NCI-H510A treated with DMSO at 0.1 percent for 48 hours (cell line): Measurements from ENCODE around the gene SLC22A23.

Experiments used
- DNase-seq: peaks from one replicate; lab custom pipeline; 2025; lab: John Stamatoyannopoulos, UW

Gene SLC22A23

DNA sequence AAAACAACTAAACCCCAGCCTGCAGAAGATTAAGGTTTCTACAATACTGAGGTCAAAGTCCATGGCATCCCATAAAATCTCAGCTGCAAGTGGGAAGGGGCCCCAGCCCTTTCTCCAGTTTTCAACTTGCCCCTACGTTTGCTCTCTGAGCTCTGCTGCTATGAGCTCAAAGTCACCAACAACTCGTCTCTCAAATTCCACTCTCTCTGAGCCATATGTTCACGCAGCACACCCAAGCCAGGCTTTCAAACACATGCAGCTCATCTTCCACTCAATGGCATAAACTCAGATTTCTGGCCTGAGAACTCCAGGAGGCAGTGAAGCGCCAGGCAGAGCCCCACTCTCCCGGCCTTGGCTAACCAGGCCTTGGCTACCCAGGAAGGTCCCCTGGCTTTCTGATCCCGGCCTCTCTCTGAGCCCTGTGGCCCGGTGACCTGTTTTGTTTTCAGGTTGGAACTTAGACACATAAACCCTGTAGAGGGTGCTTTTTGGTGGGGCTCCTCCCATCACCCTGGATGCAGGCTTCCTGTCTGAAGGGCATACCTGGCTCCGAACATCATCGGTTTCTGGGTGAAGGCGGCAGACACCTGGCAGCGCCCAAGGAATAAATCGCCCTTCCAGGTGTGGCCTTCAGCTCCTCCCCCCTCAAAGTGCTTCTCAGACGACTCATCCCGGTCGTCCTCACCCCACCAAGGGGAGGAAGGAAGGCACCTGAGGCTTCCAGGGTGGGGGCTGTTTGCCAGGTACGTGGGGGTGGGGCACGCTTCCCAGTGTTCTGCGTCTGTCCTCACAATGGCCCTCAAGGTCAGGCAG lies 12.4 kb downstream of the SLC22A23 start:
- DNase-seq: no peak

- no peak for DNase-seq
Observed at GRCh38 chr6:3443221-3443515, 13.7 kb downstream of the SLC22A23 start.

- no peak for DNase-seq
Observed at GRCh38 chr6:3442431-3443220, 14.2 kb downstream of the SLC22A23 start.

- DNase-seq: no peak
Observed at GRCh38 chr6:3440911-3441310, 15.9 kb downstream of the SLC22A23 start.

DNA sequence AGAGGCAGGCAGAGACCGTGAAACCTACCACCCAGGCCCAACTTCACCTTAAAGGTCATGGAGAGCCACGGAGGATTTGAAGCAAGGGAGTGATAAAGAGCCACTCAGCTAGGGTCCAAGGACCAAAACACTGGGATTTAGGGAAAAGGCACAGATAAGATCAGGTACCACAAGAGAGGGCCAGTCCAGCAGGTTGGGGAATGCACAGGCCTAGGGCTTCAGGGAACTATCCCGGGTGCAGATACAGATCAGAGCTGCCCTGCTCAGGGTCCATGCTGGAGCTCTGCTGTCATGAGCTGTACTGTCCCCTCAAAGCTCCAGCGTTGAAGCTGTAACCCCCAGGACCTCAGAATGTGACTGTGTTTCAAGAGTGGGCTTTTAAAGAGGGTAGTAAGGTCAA lies 16.9 kb downstream of the SLC22A23 start:
- DNase-seq: no peak

DNA sequence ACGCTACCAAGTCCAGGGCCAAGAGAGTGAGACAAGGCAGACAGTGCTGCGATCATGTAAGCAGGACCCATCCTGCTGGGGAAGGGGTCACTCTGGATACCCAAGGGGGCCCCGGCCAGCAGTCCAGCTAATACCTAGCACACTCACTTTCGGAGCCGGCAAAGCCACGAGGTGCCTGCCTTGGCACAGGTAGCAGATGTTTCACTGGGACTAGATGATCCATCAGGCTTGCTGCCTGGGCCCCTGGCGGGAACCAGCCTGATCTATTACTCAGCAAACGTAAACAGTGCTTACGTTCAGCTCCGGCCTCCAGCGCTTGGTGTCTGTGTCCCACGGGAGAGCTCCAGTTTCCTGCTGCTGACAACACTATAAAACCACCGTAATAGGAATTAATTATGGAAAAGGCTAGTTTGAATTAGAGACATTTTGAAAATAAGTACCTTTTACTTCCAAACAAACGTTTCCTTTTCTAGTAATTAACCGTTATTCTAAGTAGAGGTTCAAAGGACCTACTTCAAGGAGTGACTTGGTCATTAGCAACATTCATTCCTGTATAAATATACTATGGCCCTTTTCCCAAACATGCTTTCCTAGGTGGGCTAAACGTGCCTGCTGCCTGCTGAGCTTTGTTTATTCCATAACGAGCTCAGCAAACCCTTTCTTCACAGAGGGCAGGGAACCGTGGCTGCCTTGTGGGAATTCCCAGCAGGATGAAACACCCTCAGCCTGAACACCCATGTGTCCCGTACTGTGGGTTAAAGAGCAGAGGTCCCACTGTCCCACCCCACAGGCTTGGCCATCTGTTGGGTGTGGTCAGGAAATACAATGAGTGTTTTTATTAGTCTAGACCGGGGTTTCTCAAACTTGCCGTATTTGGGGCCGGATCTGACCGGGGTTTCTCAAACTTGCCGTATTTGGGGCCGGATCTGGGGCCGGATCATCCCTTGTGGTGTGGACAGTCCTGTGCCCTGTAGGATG lies 18.4 kb downstream of the SLC22A23 start:
- DNase-seq: peak; percentile 28

GRCh38 chr6:3433005-3433404 lies 23.8 kb downstream of the SLC22A23 start:
- DNase-seq: no peak

DNA sequence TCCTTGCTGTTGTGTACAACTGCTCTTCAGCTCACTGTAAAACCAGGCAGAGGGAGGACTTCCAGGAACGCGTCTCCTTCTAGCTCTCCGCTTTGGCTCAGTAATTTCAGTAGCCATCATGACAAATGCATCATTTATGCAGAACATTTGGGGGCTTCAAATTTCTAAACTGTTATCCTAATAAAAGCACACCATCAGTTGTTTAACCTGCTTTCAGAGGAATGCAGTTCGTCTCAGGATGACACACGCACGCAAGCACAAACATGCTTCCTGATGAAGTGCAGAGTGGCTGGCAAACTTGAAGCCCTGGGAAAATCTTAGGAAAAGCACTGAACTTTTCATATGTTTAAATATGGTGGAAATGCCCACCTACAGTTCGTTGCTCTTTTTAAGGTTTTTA lies 24.4 kb downstream of the SLC22A23 start:
- no peak for DNase-seq

- DNase-seq: no peak
Observed at GRCh38 chr6:3431994-3432393, 24.9 kb downstream of the SLC22A23 start.

GRCh38 chr6:3429211-3429610 lies 27.6 kb downstream of the SLC22A23 start:
- DNase-seq: no peak

- DNase-seq: no peak
Observed at GRCh38 chr6:3428700-3429099, 28.1 kb downstream of the SLC22A23 start.

- no peak for DNase-seq
Observed at GRCh38 chr6:3428247-3428646, 28.6 kb downstream of the SLC22A23 start.

DNA sequence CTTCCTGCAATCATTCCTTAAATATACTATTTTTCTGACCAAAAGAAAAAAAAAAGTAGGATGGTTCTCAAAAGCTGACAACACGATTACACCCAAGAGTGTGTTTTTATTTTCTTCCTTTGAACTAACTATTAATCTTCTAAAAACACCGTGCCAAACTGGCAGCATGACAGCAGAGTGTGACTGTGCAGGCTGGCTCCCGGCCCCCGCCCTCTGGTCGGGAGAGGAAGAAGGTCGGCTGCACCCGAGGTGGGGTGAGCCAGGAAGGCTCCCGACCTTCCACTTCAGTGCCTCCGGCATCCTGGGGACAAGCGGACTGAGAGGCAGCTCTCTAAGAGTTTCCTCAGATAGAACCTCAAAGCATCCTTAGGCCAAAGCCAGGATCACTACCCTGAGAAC lies 29.2 kb downstream of the SLC22A23 start:
- DNase-seq: no peak

- DNase-seq: no peak
Observed at GRCh38 chr6:3426927-3427686, 29.7 kb downstream of the SLC22A23 start.

DNA sequence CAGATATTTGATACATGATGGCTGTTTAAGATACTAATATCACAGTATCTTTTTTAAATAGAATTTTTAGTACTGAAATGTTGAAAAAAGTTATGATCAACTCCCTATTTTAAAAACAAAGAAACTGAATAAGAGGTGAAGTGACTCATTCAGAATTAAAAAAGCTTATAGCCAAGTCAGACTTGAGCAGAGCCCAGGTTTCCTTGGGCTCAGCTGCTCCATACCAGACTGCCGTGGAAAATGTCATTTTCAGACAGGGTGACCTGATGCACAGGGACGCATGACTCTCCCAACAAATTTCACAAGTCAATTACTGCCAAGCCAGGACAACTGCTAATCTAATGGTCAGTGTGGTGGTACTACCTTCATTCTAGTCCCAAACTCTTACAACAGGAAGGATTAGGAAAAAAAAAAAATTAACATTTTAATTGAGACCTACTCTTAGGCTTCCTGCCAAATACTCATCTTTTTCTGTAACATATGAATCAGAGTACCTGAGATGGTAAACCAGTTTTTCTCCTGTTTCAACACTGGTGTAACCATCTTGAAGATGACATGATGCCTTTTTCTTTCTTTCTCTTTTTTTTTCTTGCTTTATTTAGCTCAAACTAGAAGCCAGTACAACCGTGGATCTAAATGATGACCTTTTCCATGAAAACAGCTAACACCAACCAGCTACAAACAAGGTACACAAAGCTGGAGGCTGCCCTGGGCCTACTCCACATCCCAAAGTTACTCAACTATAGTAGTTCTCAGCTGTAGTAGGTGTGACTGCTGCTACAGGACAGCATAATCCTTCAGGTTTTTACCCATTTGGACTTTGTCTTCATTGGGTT lies 30.5 kb downstream of the SLC22A23 start:
- no peak for DNase-seq

DNA sequence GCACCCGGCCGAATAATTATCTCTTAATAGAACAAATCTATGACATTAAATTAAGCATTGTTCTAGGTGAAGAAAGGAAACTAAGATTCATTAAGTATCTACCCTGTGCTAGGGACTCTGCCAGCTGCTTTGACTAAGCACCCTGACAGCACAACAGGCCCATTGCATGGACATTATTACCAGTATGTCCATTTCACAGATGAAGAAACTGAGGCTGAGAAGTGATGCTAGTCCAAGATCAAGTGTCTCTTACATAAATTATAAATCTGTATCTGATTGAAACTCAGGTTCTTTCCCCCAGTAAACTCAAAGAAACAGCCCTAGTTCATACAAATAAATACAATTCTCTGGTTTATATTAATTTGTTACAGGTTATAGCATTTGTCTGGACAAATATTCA lies 31.3 kb downstream of the SLC22A23 start:
- no peak for DNase-seq

DNA sequence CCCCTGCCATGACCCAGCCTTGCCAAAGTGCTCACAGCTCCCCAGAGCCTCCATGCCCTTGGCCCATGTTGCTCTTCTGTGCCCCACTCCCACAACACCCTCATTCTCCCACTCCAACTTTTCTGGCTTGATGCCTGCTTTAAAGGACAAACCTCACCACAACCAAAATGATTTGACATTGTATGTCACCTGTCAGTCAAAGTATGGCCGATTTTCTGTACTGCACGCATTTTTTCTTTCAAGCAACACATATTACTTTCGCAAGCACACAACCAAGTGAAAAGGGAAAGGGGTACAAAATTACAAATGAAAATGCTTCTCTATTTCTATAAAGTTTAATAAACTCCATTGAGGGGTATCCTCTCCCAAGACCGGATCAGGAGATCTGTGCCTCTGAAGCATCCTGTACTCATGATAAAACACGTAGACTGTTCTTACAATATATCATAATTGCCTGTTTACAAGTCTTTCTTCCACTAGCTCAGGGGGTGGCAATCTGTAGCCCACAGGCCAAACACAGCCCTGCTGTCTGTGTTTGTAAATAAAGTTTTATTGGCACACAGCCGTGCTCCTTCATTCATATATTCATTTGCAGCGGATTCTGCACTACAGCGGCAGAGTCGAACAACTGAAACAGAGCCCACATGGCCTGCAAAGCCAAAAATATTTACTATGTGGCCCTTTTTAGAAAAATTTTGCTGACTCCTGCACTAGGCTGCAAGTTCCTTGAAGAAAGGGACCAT lies 32.5 kb downstream of the SLC22A23 start:
- DNase-seq: no peak

- DNase-seq: no peak
Observed at GRCh38 chr6:3423439-3424184, 33.2 kb downstream of the SLC22A23 start.

DNA sequence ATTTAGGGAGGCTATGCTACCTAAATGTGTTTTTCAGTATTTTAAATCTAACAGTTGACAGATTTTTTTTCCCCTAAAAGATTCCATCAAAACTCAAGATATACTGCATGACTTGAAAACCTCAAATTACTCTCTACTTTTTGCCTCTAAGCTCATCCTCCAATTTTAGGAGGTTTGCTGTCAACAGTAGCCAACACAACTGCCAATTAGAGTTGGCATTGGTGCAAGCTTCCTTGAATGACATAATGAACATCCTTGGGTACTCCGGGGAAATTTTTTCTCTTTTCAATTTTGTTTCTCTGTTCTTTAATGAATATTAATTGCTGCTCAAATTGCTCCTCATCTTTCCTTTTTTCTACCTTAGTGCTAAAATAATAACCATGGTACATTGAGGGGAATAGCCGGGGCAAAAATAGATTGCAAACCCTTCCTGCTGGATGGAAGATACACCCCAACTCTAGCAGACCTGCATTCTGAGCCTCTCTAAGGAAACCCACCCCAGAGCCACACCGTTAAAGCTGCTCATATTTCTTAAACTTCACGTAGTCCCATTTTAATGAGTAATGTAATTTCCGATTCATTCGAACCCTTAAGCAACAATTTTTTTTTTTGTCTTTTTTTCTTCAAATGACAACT lies 34.3 kb downstream of the SLC22A23 start:
- DNase-seq: no peak
